ENCODE measurements around the gene SH3RF3. TPM values are rescaled to one million over a fixed set of nuclear protein-coding genes. Genes with fewer than 3 reads are reported as not detected.

The SH3RF3 gene
- total RNA-seq, 3 donors from 2014 or later = 3.2 to 5.6 (median 4.6) TPM

DNA sequence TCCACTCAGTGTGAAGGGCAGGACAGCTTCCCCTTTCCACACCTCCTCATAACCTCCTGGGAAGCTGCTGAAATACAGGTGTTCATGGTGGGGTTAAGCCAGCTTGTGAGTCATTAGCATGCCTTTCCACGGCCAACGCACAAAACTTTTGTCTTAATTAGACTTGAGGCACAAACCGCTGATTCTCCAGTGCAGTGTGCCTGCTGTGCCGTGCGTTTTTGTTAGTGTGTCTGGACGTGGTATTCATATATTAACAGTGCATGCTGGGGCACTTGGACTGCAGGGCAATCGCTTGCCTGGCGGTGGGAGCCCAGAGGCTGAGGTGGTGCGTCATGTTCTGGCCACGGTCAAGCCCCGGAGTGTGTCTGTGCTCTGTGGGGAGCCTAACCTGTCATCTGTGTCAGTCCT lies 156.2 kb downstream of the SH3RF3 start:
- no peak for DNase-seq (ENCODE audit: low spot score in 2 of 2)
- TF ChIP-seq, protein P1, sequence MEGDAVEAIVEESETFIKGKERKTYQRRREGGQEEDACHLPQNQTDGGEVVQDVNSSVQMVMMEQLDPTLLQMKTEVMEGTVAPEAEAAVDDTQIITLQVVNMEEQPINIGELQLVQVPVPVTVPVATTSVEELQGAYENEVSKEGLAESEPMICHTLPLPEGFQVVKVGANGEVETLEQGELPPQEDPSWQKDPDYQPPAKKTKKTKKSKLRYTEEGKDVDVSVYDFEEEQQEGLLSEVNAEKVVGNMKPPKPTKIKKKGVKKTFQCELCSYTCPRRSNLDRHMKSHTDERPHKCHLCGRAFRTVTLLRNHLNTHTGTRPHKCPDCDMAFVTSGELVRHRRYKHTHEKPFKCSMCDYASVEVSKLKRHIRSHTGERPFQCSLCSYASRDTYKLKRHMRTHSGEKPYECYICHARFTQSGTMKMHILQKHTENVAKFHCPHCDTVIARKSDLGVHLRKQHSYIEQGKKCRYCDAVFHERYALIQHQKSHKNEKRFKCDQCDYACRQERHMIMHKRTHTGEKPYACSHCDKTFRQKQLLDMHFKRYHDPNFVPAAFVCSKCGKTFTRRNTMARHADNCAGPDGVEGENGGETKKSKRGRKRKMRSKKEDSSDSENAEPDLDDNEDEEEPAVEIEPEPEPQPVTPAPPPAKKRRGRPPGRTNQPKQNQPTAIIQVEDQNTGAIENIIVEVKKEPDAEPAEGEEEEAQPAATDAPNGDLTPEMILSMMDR (IDR thresholded peaks at IDR 0.05) = no peak
- TF ChIP-seq POLR2A (IDR thresholded peaks at IDR 0.05) = no peak
- H3K4me3 ChIP-seq = no peak overlapping the region
- intact Hi-C loops (cut with DNase I; ENCODE audit: low total_unique reads) = no loop called here
- H3K4me1 ChIP-seq = no peaks in the 10 kb centered on the region
- H3K36me3 ChIP-seq = no peaks in the 10 kb centered on the region
- no peaks in the 10 kb centered on the region for H3K9me3 ChIP-seq
- H3K27ac ChIP-seq = no peak overlapping the region
- no peaks in the 10 kb centered on the region for H3K27me3 ChIP-seq

DNA sequence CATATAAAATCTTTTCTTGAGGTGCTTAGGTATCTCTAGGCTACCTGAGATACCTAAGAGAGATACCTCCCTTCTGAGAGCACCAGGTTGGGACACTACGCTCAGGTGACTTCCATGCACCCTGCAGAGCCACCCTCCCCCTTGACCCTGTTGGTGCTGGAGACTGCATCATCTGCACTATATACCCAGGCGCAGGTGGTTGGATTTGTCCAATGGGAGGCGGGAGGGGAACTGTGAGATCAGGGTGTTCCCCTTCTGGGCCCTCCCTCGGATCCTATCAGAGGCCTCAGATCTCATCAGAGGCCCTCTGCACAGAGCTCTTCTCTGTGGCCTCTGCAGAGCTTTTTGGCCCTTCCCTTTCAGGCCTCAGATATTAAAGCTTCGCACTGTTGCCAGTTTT lies 158.4 kb downstream of the SH3RF3 start:
- no peak for TF ChIP-seq POLR2AphosphoS5 (IDR thresholded peaks at IDR 0.05)
- TF ChIP-seq, protein P1 (IDR thresholded peaks at IDR 0.05) = no peak
- TF ChIP-seq POLR2A (IDR thresholded peaks at IDR 0.05) = no peak
- intact Hi-C loops (cut with DNase I; ENCODE audit: low total_unique reads) = no loop called here
- no peak overlapping the region for H3K4me3 ChIP-seq
- no peak overlapping the region for H3K27ac ChIP-seq
- H3K9me3 ChIP-seq = no peaks in the 10 kb centered on the region
- DNase-seq (ENCODE audit: low spot score in 2 of 2) = no peak
- no peaks in the 10 kb centered on the region for H3K27me3 ChIP-seq
- H3K36me3 ChIP-seq = no peaks in the 10 kb centered on the region
- H3K4me1 ChIP-seq = no peaks in the 10 kb centered on the region

DNA sequence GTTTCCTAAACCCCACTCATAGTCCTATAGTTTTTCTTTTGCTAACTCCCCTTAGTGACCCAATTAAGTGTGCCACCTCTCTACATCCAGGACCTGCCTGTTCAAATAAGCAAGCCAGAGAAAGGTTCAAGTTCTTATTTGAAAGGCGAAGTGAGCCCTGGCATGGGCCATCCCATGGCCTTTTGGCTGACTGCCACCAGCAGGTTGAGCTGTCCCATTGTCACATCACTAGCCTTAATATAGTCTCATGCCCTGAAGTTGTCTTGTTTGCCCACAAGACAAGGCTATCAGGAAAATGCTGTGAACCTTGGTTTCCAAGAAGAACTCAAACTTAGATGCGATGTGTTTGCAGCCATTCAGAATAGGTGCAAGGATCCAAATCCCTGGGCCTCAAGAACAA lies 158.8 kb downstream of the SH3RF3 start:
- Histone ChIP-seq H3K36me3 (no peaks in the 10 kb centered on the region), H3K4me1 (no peaks in the 10 kb centered on the region), H3K27ac (no peak overlapping the region), H3K9me3 (no peaks in the 10 kb centered on the region), H3K27me3 (no peaks in the 10 kb centered on the region), H3K4me3 (no peak overlapping the region)
- intact Hi-C loops (cut with DNase I; ENCODE audit: low total_unique reads) = no loop called here
- TF ChIP-seq POLR2AphosphoS5 (IDR thresholded peaks at IDR 0.05) = no peak
- TF ChIP-seq POLR2A (IDR thresholded peaks at IDR 0.05) = no peak
- TF ChIP-seq, protein P1 (IDR thresholded peaks at IDR 0.05) = no peak
- DNase-seq (ENCODE audit: low spot score in 2 of 2) = no peak

DNA sequence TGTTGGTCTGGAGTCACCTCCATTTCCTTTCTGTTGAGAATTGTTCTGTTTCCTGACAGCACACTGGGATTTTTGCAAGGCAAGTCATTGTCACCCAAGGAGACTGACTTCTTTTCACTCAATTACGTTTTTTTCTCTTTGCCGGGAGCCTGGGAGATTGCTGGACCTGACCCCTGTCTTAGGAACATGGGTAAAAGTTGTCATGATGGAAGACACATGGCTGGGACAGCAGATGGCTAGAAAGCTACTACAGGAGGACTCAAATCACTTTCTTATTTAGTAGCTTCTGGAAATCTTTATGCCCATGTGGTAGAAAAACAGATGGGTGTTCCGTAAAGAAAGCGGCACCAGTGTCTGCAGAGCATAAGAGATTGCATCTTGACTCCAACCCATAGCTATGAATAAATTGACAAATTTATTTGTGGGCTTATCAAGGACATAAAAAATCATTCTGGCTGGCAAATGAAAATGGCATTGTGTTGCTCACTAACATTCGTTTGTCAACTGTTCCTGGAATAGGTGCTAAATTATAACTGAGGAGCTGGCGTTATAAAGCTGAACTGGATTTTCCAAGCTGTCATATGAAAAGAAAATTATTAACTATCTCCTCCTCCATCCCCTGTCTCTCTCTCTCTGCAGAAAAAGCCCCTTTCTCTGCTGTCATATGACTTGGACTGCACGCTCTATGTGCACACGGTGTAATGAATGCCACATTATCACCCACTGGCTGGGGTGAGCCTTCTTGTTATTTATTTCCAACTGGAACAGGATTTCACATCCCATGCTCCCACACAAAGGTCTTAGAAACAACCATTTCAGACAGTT lies 159.8 kb downstream of the SH3RF3 start:
- H3K27me3 ChIP-seq = no peaks in the 10 kb centered on the region
- no peak overlapping the region for H3K27ac ChIP-seq
- H3K4me3 ChIP-seq = no peak overlapping the region
- no peak for DNase-seq (ENCODE audit: low spot score in 2 of 2)
- TF ChIP-seq, protein P1 (IDR thresholded peaks at IDR 0.05) = no peak
- TF ChIP-seq POLR2AphosphoS5 (IDR thresholded peaks at IDR 0.05) (no peak), POLR2A (IDR thresholded peaks at IDR 0.05) (no peak)
- intact Hi-C loops (cut with DNase I; ENCODE audit: low total_unique reads) = no loop called here
- no peaks in the 10 kb centered on the region for H3K4me1 ChIP-seq
- no peaks in the 10 kb centered on the region for H3K9me3 ChIP-seq
- H3K36me3 ChIP-seq = no peaks in the 10 kb centered on the region

DNA sequence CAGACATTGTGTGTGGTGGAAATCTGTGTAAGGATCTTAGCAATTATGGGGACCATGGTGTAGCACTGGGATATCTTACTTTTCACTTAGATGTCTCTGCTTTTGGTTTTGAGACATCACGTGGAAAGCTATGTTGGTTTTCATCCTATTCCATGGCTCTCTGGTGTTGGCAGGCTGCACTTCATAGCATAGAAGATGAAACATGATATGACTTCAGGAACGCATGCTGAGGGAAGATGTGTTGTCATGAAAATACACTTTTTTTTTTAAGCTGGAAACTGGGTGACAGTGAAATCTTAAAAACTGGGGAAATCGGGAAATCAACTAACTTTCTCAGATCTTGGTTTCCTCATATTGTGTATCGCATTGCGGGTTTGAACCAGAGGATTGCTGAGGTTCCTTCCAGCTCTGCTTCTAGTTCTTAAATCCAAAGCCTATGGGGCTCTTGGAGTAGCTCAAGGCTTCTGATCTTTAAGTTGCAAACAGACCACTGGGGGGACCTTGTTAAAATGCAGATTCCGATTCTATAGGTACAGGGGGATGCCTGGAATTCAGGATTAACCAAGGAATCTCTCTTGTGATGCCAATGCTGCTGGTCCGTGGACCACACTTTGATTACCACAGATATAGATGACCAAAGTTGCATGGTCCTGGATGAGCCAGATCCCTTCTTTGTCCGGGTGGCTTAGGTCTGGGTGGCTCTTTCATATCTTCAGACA lies 160.7 kb downstream of the SH3RF3 start:
- H3K36me3 ChIP-seq = no peaks in the 10 kb centered on the region
- H3K27ac ChIP-seq = no peak overlapping the region
- no peak for DNase-seq (ENCODE audit: low spot score in 2 of 2)
- H3K4me3 ChIP-seq = no peak overlapping the region
- intact Hi-C loops (cut with DNase I; ENCODE audit: low total_unique reads) = no loop called here
- H3K27me3 ChIP-seq = no peaks in the 10 kb centered on the region
- H3K4me1 ChIP-seq = no peaks in the 10 kb centered on the region
- TF ChIP-seq POLR2AphosphoS5 (IDR thresholded peaks at IDR 0.05) = no peak
- no peak for TF ChIP-seq POLR2A (IDR thresholded peaks at IDR 0.05)
- TF ChIP-seq, protein P1 (IDR thresholded peaks at IDR 0.05) = no peak
- H3K9me3 ChIP-seq = peaks cover 0 to 7% of the 10 kb centered on the region in 2 donors

Data from breast epithelium (tissue), 4 donors.